HG03175 (cell line): ENCODE results near the gene AQP11.

Experiments
- ATAC-seq: cut with Tn5 transposase; IDR thresholded peaks from one replicate; pipeline ENCODE4 v1.9.1; 2021; ENCODE audit warnings: mild to moderate bottlenecking, moderate library complexity; ENCODE audit not compliant: unreplicated experiment

AQP11 gene

GRCh38 chr11:77656362-77656761, 66.6 kb downstream of the AQP11 start:
- no peak for ATAC-seq

GRCh38 chr11:77658213-77659013, 68.7 kb downstream of the AQP11 start:
- ATAC-seq, result no peak
